Measurements from ENCODE around the gene RPF1. TPM values are rescaled to one million over a fixed set of nuclear protein-coding genes. Genes with fewer than 3 reads are reported as not detected.

The RPF1 gene
- polyA plus RNA-seq, 3 donors: 11.9 to 25.4 (median 23.8) TPM

DNA sequence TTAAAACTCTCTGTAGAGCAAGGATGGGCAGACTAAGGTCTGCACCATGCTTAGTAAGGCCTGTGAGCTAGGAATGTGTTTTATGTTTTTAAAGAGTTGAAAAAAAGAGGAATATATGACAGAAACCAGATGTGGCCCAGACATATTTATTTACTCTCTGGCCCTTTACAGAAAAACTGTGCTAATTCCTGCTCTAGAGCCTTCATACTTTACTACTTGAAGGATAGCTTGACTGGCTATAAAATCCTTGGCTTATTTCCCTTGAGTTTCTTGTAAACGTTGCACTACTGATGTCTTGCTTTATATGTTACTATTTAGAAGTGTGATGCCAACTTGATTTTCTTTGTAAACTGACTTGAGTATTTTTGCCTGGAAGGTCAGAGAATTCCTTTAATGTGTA is 61.7 kb downstream of the RPF1 start:
- Mint-ChIP-seq H3K36me3 (peaks cover 47 to 63% of the 10 kb centered on the region in 2 donors), H3K4me1 (no peaks in the 10 kb centered on the region), H3K4me3 (no peak overlapping the region), H3K9me3 (no peaks in the 10 kb centered on the region), H3K27me3 (ENCODE audit: low read depth in 3 of 3) (no peaks in the 10 kb centered on the region), H3K27ac (no peak overlapping the region)
- Histone ChIP-seq H3K4me3 (replicated peaks in 1 of 3; ENCODE audit: low read depth in 2 of 3, low read length in 3 of 3) (no peak overlapping the region), H3K27me3 (ENCODE audit: control insufficient read depth in 2 of 2, insufficient read depth in 2 of 2, low read length in 2 of 2) (no peaks in the 10 kb centered on the region), H3K79me2 (ENCODE audit: insufficient read depth, low read length) (no peaks in the 10 kb centered on the region), H3K36me3 (replicated peaks in 1 of 2; ENCODE audit: control insufficient read depth in 1 of 2, insufficient read depth in 2 of 2, low read length in 2 of 2) (peaks cover 24 to 64% of the 10 kb centered on the region in 2 donors), H4K20me1 (ENCODE audit: insufficient read depth, low read length) (no peaks in the 10 kb centered on the region), H3K4me2 (replicated peaks; ENCODE audit: extremely low read depth, low read length, poor library complexity, severe bottlenecking) (no peak overlapping the region), H2AFZ (ENCODE audit: insufficient read depth, low read depth, low read length, poor library complexity, severe bottlenecking) (no peak overlapping the region), H3K27ac (ENCODE audit: low read depth in 1 of 2, low read length in 2 of 2) (no peak overlapping the region), H3K4me1 (ENCODE audit: control insufficient read depth in 1 of 2, insufficient read depth in 2 of 2, low read length in 2 of 2) (no peaks in the 10 kb centered on the region), H3K9me3 (replicated peaks in 1 of 2; ENCODE audit: control insufficient read depth in 1 of 2, insufficient read depth in 1 of 2, low read length in 2 of 2) (no peaks in the 10 kb centered on the region), H3K9ac (ENCODE audit: insufficient read depth, low read length, poor library complexity, severe bottlenecking) (no peak overlapping the region)
- intact Hi-C loops (cut with micrococcal nuclease): no loop called here
- WGBS (ENCODE audit: insufficient coverage): no CpG with 5 or more reads among the region's 1 CpG
- no peak for TF ChIP-seq CTCF (IDR thresholded peaks at IDR 0.05)
- DNase-seq: no peak

DNA sequence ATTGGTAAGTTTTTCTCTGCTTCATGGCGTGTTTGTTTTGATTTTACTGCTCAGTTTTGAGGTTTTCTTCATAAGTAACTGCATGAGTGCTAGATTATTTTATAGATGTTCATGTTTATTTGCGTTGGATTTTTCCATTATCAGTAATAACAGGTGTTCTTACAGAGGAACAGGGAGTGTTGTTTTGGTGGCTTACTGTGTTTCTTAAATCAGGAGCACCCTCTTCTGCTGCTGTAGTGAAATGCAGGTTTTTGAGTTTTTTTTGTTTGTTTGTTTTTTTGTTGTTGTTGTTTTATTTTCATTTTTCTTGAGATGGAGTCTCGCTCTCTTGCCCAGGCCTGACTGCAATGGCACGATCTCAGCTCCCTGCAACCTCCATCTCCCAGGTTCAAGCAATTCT is 62.6 kb downstream of the RPF1 start:
- Histone ChIP-seq H3K9ac (ENCODE audit: insufficient read depth, low read length, poor library complexity, severe bottlenecking) (no peak overlapping the region), H3K36me3 (replicated peaks in 1 of 2; ENCODE audit: control insufficient read depth in 1 of 2, insufficient read depth in 2 of 2, low read length in 2 of 2) (peaks cover 25 to 69% of the 10 kb centered on the region in 2 donors), H3K27me3 (ENCODE audit: control insufficient read depth in 2 of 2, insufficient read depth in 2 of 2, low read length in 2 of 2) (no peaks in the 10 kb centered on the region), H3K9me3 (replicated peaks in 1 of 2; ENCODE audit: control insufficient read depth in 1 of 2, insufficient read depth in 1 of 2, low read length in 2 of 2) (no peaks in the 10 kb centered on the region), H3K4me3 (replicated peaks in 1 of 3; ENCODE audit: low read depth in 2 of 3, low read length in 3 of 3) (no peak overlapping the region), H2AFZ (ENCODE audit: insufficient read depth, low read depth, low read length, poor library complexity, severe bottlenecking) (no peak overlapping the region), H3K79me2 (ENCODE audit: insufficient read depth, low read length) (no peaks in the 10 kb centered on the region), H3K4me2 (replicated peaks; ENCODE audit: extremely low read depth, low read length, poor library complexity, severe bottlenecking) (no peak overlapping the region), H4K20me1 (ENCODE audit: insufficient read depth, low read length) (no peaks in the 10 kb centered on the region), H3K4me1 (ENCODE audit: control insufficient read depth in 1 of 2, insufficient read depth in 2 of 2, low read length in 2 of 2) (no peaks in the 10 kb centered on the region), H3K27ac (ENCODE audit: low read depth in 1 of 2, low read length in 2 of 2) (no peak overlapping the region)
- Mint-ChIP-seq H3K9me3 (no peaks in the 10 kb centered on the region), H3K36me3 (peaks cover 49 to 66% of the 10 kb centered on the region in 2 donors), H3K4me3 (no peak overlapping the region), H3K4me1 (no peaks in the 10 kb centered on the region), H3K27ac (peak overlapping the region in 3 of 7 donors; percentile 7 to 46 (median 19)), H3K27me3 (ENCODE audit: low read depth in 3 of 3) (no peaks in the 10 kb centered on the region)
- DNase-seq: peak in 1 of 3 donors; percentile 3
- intact Hi-C loops (cut with micrococcal nuclease): no loop called here
- WGBS (ENCODE audit: insufficient coverage): no CpG with 5 or more reads among the region's 4 CpGs
- TF ChIP-seq CTCF (IDR thresholded peaks at IDR 0.05): peak; percentile 43

Other genes with a start within 250 kb of the RPF1 start
- under 1 TPM; 0.33 to 0.56 (median 0.39) TPM for gene SAMD13, start 177.6 kb upstream of the RPF1 start, polyA plus RNA-seq
- not detected for gene DNASE2B, start 80.8 kb upstream of the RPF1 start, polyA plus RNA-seq
- gene SPATA1, start 27.1 kb downstream of the RPF1 start, polyA plus RNA-seq: 1 to 10 TPM in 1 of 3 donors, under 1 TPM in 2; 0.40 to 1.9 (median 0.43) TPM
- gene GNG5, start 27.3 kb downstream of the RPF1 start, polyA plus RNA-seq: 100 to 1,000 TPM; 135 to 555 (median 377) TPM
- 10 to 100 TPM; 29.2 to 62.2 (median 44.8) TPM for gene CTBS, start 95.2 kb downstream of the RPF1 start, polyA plus RNA-seq
- gene SSX2IP, start 211.2 kb downstream of the RPF1 start, polyA plus RNA-seq: 1 to 10 TPM in 2 of 3 donors, under 1 TPM in 1; 0.85 to 2.8 (median 2.2) TPM